Tibial nerve (tissue), 4 donors: Measurements from ENCODE around the gene ST6GALNAC3. TPM values are rescaled to one million over a fixed set of nuclear protein-coding genes. Genes with fewer than 3 reads are reported as not detected.

Experiments
- DNase-seq, 2 donors: peaks; one replicate each; pipeline ENCODE4 v3.0.0-alpha.2; 2019; ENCODE audit warnings: low spot score in 2 of 2
- H3K27ac ChIP-seq, 4 donors: fragments of 200-600 bp; sonication (generic) in 3 of 4; one replicate each; pipeline ENCODE4 v1.5.1; 2017 to 2019; ENCODE audit warnings: mild to moderate bottlenecking in 1 of 4
- H3K27me3 ChIP-seq, 2 donors: fragments of 200-600 bp; sonication (generic) in 1 of 2; one replicate each; pipeline versions ENCODE4 v1.5.1 to v1.6.0; 2017 to 2019
- H3K36me3 ChIP-seq, 3 donors: fragments of 200-600 bp; sonication (generic); one replicate each; pipeline ENCODE4 v1.5.1; 2018 to 2019
- H3K4me1 ChIP-seq, 4 donors: fragments of 200-600 bp; sonication (generic) in 3 of 4; one replicate each; pipeline ENCODE4 v1.5.1; 2017 to 2019
- H3K4me3 ChIP-seq, 4 donors: fragments of 200-600 bp; sonication (generic) in 3 of 4; one replicate each; pipeline ENCODE4 v1.5.1; 2017 to 2019; ENCODE audit warnings: mild to moderate bottlenecking in 1 of 4, moderate library complexity in 1 of 4
- H3K9me3 ChIP-seq, 4 donors: fragments of 200-600 bp; sonication (generic) in 3 of 4; one replicate each; pipeline ENCODE4 v1.5.1; 2017 to 2019
- CTCF ChIP-seq, 5 experiments: fragments of 200-600 bp in 3 of 5; fragments of 450-650 bp in 2 of 5; sonication (generic) in 3 of 5; IDR thresholded peaks; one replicate each; pipeline ENCODE4 v1.5.1; 2016 to 2019; ENCODE audit warnings: antibody characterized with exemption in 5 of 5, mild to moderate bottlenecking in 3 of 5, moderate library complexity in 2 of 5
- EP300 ChIP-seq, 2 donors: sonication (generic); formaldehyde crosslinking; IDR thresholded peaks; one replicate each; pipeline ENCODE4 v1.6.1; 2017; ENCODE audit warnings: antibody characterized with exemption in 2 of 2, mild to moderate bottlenecking in 1 of 2
- POLR2A ChIP-seq, 2 donors: fragments of 450-650 bp; IDR thresholded peaks; one replicate each; pipeline ENCODE4 v1.6.1; 2017; ENCODE audit warnings: antibody characterized with exemption in 2 of 2, mild to moderate bottlenecking in 2 of 2, moderate library complexity in 2 of 2
- WGBS, 2 donors: methylation state at CpG; one replicate each; pipeline ENCODE4 v1.1.5; 2018; 5-methylcytosine and 5-hydroxymethylcytosine counted together
- total RNA-seq, 4 donors: library from RNA; depleted of rRNA; stranded (reverse); fragments of >200 nt; gene quantifications; one replicate each; pipeline ENCODE4 v1.1.0, GENCODE V29; 2016

Gene ST6GALNAC3
- total RNA-seq, 4 donors from 2014 or later = 2.7 to 6.6 (median 4.9) TPM

GRCh38 chr1:76577525-76578185 lies 503.1 kb downstream of the ST6GALNAC3 start:
- H3K9me3 ChIP-seq = no peaks in the 10 kb centered on the region
- H3K36me3 ChIP-seq = no peaks in the 10 kb centered on the region
- no peak for TF ChIP-seq CTCF (IDR thresholded peaks at IDR 0.05)
- no peak for TF ChIP-seq POLR2A (IDR thresholded peaks at IDR 0.05)
- TF ChIP-seq EP300 (IDR thresholded peaks at IDR 0.05) = no peak
- no peak overlapping the region for H3K27ac ChIP-seq
- no peak overlapping the region for H3K4me3 ChIP-seq
- 75 to 90% methylated on average over 3 of the region's 3 CpGs for WGBS, 2 donors
- no peaks in the 10 kb centered on the region for H3K27me3 ChIP-seq
- DNase-seq = no peak
- no peaks in the 10 kb centered on the region for H3K4me1 ChIP-seq

GRCh38 chr1:76580206-76580605 lies 505.7 kb downstream of the ST6GALNAC3 start:
- Histone ChIP-seq H3K4me3 (no peak overlapping the region), H3K9me3 (no peaks in the 10 kb centered on the region), H3K4me1 (no peaks in the 10 kb centered on the region), H3K27ac (no peak overlapping the region), H3K36me3 (no peaks in the 10 kb centered on the region), H3K27me3 (no peaks in the 10 kb centered on the region)
- DNase-seq = no peak
- 88 to 89% methylated on average over 2 of the region's 2 CpGs for WGBS, 2 donors
- no peak for TF ChIP-seq EP300 (IDR thresholded peaks at IDR 0.05)
- no peak for TF ChIP-seq POLR2A (IDR thresholded peaks at IDR 0.05)
- no peak for TF ChIP-seq CTCF (IDR thresholded peaks at IDR 0.05)

- H3K4me1 ChIP-seq = no peaks in the 10 kb centered on the region
- 89 to 95% methylated on average over 2 of the region's 2 CpGs for WGBS, 2 donors
- no peak for TF ChIP-seq POLR2A (IDR thresholded peaks at IDR 0.05)
- no peak for TF ChIP-seq CTCF (IDR thresholded peaks at IDR 0.05)
- no peak for TF ChIP-seq EP300 (IDR thresholded peaks at IDR 0.05)
- H3K36me3 ChIP-seq = no peaks in the 10 kb centered on the region
- H3K27ac ChIP-seq = no peak overlapping the region
- H3K9me3 ChIP-seq = no peaks in the 10 kb centered on the region
- H3K27me3 ChIP-seq = no peaks in the 10 kb centered on the region
- DNase-seq = no peak
- no peak overlapping the region for H3K4me3 ChIP-seq
Observed at GRCh38 chr1:76581712-76582111, 507.2 kb downstream of the ST6GALNAC3 start.

- no peaks in the 10 kb centered on the region for H3K9me3 ChIP-seq
- H3K27me3 ChIP-seq = no peaks in the 10 kb centered on the region
- 73 to 81% methylated on average over 3 of the region's 3 CpGs for WGBS, 2 donors
- H3K36me3 ChIP-seq = no peaks in the 10 kb centered on the region
- H3K4me1 ChIP-seq = no peaks in the 10 kb centered on the region
- TF ChIP-seq POLR2A (IDR thresholded peaks at IDR 0.05) (no peak), CTCF (IDR thresholded peaks at IDR 0.05) (no peak), EP300 (IDR thresholded peaks at IDR 0.05) (no peak)
- no peak overlapping the region for H3K4me3 ChIP-seq
- no peak overlapping the region for H3K27ac ChIP-seq
- DNase-seq = no peak
Observed at GRCh38 chr1:76583235-76583868, 508.8 kb downstream of the ST6GALNAC3 start.

GRCh38 chr1:76583875-76584477 lies 509.4 kb downstream of the ST6GALNAC3 start:
- no peaks in the 10 kb centered on the region for H3K9me3 ChIP-seq
- H3K27ac ChIP-seq = no peak overlapping the region
- no peak for DNase-seq
- H3K4me1 ChIP-seq = no peaks in the 10 kb centered on the region
- TF ChIP-seq EP300 (IDR thresholded peaks at IDR 0.05) (no peak), CTCF (IDR thresholded peaks at IDR 0.05) (no peak), POLR2A (IDR thresholded peaks at IDR 0.05) (no peak)
- H3K27me3 ChIP-seq = no peaks in the 10 kb centered on the region
- no peak overlapping the region for H3K4me3 ChIP-seq
- H3K36me3 ChIP-seq = no peaks in the 10 kb centered on the region
- WGBS, 2 donors = 88 to 97% methylated on average over 1 of the region's 1 CpG
